GM18951 (cell line): ENCODE results near the gene DNAL4.

Experiments
- POLR2A ChIP-seq: IDR thresholded peaks from 4 replicates; pipeline ENCODE4 v1.6.1; 2011; ENCODE audit warnings: mild to moderate bottlenecking; ENCODE audit not compliant: insufficient read length, insufficient read depth; ENCODE audit errors: extremely low read depth
- in situ Hi-C: fragments of 300-500 bp; cut with MboI; formaldehyde crosslinking; loops from one replicate; pipeline ENCODE4 v1.12.0; 2022; ENCODE audit warnings: low sequenced_read_pairs, mixed read lengths, inconsistent platforms; ENCODE audit not compliant: unreplicated experiment

Gene DNAL4

DNA sequence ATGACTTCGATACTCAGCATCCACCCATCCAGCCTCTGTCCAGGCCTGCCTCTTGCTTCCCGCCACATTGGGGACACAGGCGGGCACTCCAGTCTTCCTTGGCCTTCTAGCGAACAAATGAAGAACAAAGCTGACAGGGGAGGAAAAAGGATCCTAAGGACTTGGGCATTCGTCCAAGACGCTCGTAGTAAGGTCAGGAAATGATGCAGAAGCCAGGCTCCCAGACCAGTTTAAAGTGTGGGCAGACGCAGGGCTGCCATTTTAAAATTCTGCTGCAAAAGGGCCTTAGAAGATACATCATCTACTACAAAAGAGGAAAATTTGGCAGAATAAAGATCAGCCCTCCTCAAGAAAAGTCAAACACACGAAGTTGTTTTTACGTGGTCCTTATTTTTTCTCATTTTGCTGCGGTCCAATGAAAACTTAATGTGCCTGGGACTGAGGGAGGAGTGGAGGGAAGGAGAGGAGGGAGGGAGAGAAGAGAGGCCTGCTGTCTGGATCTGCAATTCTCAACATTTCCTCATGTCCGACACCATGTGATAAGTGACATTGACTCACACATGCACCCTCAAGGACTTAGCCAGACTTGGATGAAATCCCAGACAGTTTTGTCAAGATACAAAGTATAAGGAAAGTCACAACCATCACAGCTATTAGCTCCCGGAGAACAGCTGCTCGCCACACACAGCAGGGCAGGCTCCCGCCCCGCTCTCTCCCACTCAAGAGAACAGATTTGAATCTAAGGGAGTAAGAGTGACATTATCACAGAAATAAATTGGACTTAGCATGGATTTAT lies 5.7 kb downstream of the DNAL4 start:
- no peak for TF ChIP-seq POLR2A
- in situ Hi-C loops = no loop called here

DNA sequence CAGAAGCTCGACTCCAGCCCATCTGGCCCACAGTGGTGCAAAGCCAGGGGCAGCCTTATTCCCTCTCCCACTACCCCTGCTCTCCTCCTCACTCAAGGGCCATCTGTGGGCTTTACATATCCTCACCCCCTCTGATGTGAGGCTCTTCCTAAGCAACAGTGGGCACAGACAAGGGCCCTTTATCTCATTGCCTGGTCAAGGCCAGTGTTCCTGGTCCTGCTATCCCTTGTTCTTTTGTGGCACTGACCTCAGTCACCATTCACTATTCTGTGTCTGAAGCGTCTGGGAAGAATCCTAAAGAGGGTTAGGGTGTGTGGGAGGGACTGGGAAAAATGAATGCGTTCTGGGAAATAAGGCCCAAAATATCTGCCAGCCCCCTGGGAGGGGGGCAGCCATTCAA lies 7.3 kb downstream of the DNAL4 start:
- in situ Hi-C loops = no loop called here
- no peak for TF ChIP-seq POLR2A

GRCh38 chr22:38784856-38785255 lies 9.1 kb downstream of the DNAL4 start:
- TF ChIP-seq POLR2A = no peak
- in situ Hi-C loops = no loop called here

GRCh38 chr22:38784035-38784434 lies 9.9 kb downstream of the DNAL4 start:
- in situ Hi-C loops = no loop called here
- no peak for TF ChIP-seq POLR2A

- in situ Hi-C loops = no loop called here
- TF ChIP-seq POLR2A = no peak
These were observed 10.8 kb downstream of the DNAL4 start for GRCh38 chr22:38783095-38783615.

- TF ChIP-seq POLR2A = no peak
- in situ Hi-C loops = no loop called here
These were observed 11.4 kb downstream of the DNAL4 start for GRCh38 chr22:38782402-38783094.

DNA sequence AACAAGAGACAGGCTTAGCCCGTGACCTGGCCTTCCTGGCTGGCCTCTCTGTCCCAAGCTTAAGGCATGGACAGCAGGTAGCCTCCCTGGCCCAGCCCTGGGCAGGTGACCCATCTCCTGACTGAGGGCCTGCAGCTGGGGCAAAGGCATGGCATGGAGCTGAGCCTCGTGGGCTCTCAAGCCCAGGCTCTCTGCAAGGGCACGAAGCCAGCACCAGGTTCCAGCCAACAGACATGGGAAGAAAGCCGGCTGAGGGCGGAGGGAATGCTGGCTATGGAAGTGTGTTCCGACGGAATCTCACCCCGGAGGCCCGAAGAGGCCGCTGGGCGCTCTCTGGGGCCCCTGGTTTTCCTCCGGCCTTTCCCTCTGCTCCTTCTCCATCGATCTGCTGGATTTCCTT lies 12.9 kb downstream of the DNAL4 start:
- in situ Hi-C loops = no loop called here

GRCh38 chr22:38777087-38777671 lies 16.8 kb downstream of the DNAL4 start:
- in situ Hi-C loops = no loop called here
- no peak for TF ChIP-seq POLR2A

More for the DNA sequence above, 12.9 kb downstream of the DNAL4 start:
- TF ChIP-seq POLR2A = no peak

DNA sequence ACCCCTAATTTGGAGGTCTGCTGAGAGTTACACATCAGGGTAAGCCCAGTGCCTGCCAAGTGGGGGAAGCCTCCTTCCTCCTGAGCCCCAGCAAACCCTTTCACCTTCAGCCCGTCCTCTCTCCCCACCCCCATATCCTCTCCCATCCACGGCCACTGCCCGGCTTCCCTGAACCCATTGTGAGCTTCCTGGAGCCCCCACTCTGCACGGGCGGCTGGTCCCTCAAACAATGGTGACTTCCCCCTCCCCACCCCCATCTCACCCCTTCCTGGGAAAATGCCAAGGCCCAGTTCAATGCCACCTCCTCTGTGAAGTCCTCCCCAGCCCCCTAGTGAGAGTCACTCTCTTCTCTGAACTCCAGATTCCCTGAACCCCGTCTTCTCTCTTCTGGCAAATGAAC lies 17.9 kb downstream of the DNAL4 start:
- no peak for TF ChIP-seq POLR2A
- in situ Hi-C loops = no loop called here

- in situ Hi-C loops = no loop called here
- TF ChIP-seq POLR2A = no peak
These were observed 18.3 kb downstream of the DNAL4 start for GRCh38 chr22:38775656-38776055.

DNA sequence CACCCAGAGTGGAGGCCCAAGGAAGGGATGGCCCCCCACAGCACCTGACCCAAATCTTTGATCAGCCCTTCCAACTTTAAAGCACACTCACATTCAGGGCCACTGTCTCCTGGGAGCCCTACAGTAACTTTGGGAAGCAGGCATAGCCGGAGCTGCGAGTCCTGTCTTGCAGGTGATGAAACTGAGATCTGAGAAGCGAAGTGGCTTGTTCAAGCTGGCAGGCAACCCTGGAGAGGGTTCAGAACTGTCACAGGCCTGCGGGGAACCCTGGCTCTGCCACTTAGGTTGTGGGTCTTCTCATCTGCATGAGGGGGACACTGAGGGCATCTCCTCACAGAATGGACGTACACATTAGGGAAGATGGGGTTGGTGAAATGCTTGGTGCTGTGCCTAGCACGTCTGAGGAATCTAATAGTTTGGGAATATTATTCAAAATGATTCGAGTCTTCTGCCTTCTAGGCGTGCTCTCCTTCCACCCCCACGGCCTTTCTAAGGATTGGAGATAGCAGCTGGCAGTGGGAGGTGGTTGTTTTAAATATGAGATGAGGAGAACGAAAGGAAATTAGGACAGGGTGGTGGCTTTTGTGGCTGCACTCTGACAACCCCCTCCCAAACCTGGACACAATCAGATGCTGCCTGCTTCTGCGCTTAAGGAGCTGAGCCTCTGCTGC lies 19.3 kb downstream of the DNAL4 start:
- TF ChIP-seq POLR2A = no peak
- in situ Hi-C loops = no loop called here

DNA sequence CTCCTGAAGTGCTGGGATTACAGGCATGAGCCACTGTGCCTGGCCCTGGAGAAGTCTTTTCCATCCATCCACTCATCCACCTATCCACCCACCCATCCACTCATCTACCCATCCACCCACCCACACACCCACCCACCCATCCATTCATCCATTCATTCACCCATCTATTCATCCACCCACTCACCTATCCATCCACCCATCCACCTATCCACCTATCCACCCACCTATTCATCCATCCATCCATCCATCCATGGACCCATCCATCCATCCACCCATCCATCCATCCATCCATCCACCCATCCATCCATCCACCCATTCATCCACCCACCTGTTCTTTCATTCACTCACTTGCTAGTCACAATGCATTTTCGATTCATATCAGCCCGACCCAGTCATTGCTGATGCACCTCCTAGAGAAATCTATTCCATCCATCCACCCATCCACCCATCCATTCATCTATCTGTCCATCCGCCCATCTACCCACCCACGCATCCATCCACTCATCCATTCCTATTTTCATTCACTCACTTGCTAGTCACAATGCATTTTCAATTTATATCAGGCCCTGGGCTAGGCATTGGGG lies 20.5 kb downstream of the DNAL4 start:
- TF ChIP-seq POLR2A = no peak
- in situ Hi-C loops = no loop called here

DNA sequence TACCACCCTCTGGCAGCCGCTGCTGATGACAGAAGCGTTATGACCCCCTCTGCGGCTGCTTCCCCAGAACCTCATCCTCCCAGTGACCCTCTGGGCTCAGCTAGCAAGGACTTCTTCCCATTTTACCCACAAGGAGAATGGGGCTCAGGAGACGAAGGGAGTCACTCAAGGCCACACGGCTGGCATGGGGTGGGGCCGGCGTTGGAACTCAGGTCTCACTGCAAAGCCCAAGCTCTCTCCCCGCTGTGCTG lies 21.4 kb downstream of the DNAL4 start:
- in situ Hi-C loops = no loop called here
- no peak for TF ChIP-seq POLR2A
